GM12878 (cell line): ENCODE data around the gene SRPK3.

Source experiments
- EED ChIP-seq: sonication (generic); IDR thresholded peaks from 2 replicates; pipeline ENCODE4 v1.6.1; 2016; ENCODE audit warnings: antibody characterized with exemption, low read depth
- EZH2 ChIP-seq: IDR thresholded peaks from 2 replicates; pipeline ENCODE4 v1.6.1; 2012; ENCODE audit warnings: low read depth, mild to moderate bottlenecking, control low read depth, inconsistent platforms, low read length, borderline replicate concordance; ENCODE audit not compliant: control insufficient read depth
- FOS ChIP-seq: IDR thresholded peaks from 3 replicates; pipeline ENCODE4 v1.6.1; 2011; ENCODE audit warnings: borderline replicate concordance; ENCODE audit not compliant: insufficient read length; ENCODE audit errors: extremely low read depth
- PAX8 ChIP-seq: fragments of 450-650 bp; IDR thresholded peaks from 2 replicates; pipeline ENCODE4 v1.6.1; 2017; ENCODE audit warnings: mild to moderate bottlenecking, moderate library complexity
- POLR2A ChIP-seq: IDR thresholded peaks from 2 replicates; pipeline ENCODE4 v1.6.1; 2011; ENCODE audit warnings: low read depth, mild to moderate bottlenecking, low read length
- POU2F2 ChIP-seq: IDR thresholded peaks from 3 replicates; pipeline ENCODE4 v1.6.1; 2011; ENCODE audit warnings: low read depth, mild to moderate bottlenecking, low read length, borderline replicate concordance
- ZNF274 ChIP-seq: IDR thresholded peaks from one replicate; pipeline ENCODE4 v1.8.0; 2011; ENCODE audit not compliant: insufficient read length, insufficient read depth
- TF ChIP-seq, protein P1 (sequence below), 3 experiments: IDR thresholded peaks in 2 of 3; conservative IDR thresholded peaks in 1 of 3; 2 replicates each; pipeline ENCODE4 v1.5.1; 2011; ENCODE audit warnings: low read depth in 3 of 3, low read length in 3 of 3, mild to moderate bottlenecking in 3 of 3, control low read depth in 2 of 3, moderate library complexity in 2 of 3, inconsistent platforms in 1 of 3, mixed read lengths in 1 of 3; ENCODE audit not compliant: control insufficient read depth in 2 of 3, insufficient read depth in 1 of 3; ENCODE audit errors: extremely low read depth in 1 of 3
- TF ChIP-seq, protein P2 (sequence below): IDR thresholded peaks from 2 replicates; pipeline ENCODE4 v1.6.1; 2012; ENCODE audit warnings: mild to moderate bottlenecking, low read depth, low read length
- TF ChIP-seq, protein P3 (sequence below): IDR thresholded peaks from 2 replicates; pipeline ENCODE4 v1.6.1; 2012; ENCODE audit warnings: low read depth, low read length, improper control_type of control experiment

DNA sequence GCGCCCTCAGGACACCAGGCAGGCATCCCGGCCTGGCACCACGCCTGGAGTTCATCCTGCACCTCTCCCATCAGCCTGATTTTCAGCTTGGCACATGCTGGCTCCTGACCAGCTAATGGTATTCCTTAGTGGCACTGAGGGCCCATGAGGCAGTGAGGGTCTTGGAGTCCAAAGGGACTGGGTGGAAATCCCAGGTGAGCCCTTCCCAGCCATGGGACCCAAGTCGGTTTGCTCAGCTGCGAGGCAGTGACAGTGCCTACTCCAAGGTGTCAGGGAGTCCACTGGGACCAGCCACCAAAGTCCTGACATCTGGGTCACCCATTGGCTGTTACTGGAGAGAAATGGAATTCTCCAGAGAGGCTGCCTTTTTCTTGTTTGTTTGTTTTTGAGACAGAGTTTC, 18.5 kb downstream of the SRPK3 start:
- TF ChIP-seq POU2F2 (no peak), PAX8 (no peak), EED (no peak), ZNF274 (no peak), EZH2 (no peak), FOS (no peak), POLR2A (no peak)
- TF ChIP-seq, protein P1, sequence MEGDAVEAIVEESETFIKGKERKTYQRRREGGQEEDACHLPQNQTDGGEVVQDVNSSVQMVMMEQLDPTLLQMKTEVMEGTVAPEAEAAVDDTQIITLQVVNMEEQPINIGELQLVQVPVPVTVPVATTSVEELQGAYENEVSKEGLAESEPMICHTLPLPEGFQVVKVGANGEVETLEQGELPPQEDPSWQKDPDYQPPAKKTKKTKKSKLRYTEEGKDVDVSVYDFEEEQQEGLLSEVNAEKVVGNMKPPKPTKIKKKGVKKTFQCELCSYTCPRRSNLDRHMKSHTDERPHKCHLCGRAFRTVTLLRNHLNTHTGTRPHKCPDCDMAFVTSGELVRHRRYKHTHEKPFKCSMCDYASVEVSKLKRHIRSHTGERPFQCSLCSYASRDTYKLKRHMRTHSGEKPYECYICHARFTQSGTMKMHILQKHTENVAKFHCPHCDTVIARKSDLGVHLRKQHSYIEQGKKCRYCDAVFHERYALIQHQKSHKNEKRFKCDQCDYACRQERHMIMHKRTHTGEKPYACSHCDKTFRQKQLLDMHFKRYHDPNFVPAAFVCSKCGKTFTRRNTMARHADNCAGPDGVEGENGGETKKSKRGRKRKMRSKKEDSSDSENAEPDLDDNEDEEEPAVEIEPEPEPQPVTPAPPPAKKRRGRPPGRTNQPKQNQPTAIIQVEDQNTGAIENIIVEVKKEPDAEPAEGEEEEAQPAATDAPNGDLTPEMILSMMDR (IDR thresholded peaks at IDR 0.05 in 2 of 3, conservative IDR thresholded peaks at IDR 0.05 in 1 of 3; ENCODE audit: control insufficient read depth in 2 of 3, extremely low read depth in 1 of 3, insufficient read depth in 1 of 3, low read depth in 3 of 3, low read length in 3 of 3), result no peak
- TF ChIP-seq, protein P2, sequence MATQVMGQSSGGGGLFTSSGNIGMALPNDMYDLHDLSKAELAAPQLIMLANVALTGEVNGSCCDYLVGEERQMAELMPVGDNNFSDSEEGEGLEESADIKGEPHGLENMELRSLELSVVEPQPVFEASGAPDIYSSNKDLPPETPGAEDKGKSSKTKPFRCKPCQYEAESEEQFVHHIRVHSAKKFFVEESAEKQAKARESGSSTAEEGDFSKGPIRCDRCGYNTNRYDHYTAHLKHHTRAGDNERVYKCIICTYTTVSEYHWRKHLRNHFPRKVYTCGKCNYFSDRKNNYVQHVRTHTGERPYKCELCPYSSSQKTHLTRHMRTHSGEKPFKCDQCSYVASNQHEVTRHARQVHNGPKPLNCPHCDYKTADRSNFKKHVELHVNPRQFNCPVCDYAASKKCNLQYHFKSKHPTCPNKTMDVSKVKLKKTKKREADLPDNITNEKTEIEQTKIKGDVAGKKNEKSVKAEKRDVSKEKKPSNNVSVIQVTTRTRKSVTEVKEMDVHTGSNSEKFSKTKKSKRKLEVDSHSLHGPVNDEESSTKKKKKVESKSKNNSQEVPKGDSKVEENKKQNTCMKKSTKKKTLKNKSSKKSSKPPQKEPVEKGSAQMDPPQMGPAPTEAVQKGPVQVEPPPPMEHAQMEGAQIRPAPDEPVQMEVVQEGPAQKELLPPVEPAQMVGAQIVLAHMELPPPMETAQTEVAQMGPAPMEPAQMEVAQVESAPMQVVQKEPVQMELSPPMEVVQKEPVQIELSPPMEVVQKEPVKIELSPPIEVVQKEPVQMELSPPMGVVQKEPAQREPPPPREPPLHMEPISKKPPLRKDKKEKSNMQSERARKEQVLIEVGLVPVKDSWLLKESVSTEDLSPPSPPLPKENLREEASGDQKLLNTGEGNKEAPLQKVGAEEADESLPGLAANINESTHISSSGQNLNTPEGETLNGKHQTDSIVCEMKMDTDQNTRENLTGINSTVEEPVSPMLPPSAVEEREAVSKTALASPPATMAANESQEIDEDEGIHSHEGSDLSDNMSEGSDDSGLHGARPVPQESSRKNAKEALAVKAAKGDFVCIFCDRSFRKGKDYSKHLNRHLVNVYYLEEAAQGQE, result no peak
- TF ChIP-seq, protein P3, sequence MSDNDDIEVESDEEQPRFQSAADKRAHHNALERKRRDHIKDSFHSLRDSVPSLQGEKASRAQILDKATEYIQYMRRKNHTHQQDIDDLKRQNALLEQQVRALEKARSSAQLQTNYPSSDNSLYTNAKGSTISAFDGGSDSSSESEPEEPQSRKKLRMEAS, result no peak
